ENCODE results near the gene UGGT1. TPM values are rescaled to one million over a fixed set of nuclear protein-coding genes. Genes with fewer than 3 reads are reported as not detected.

Gene UGGT1
- polyA plus RNA-seq, 2 of the 4 experiments (the other 2 are of a cell fraction) = 24.2 to 56.4 TPM

- no peak for DNase-seq (ENCODE audit: low read depth in 1 of 2, low spot score in 1 of 2)
- Histone ChIP-seq H3K27ac (no peak overlapping the region), H3K4me2 (no peak overlapping the region), H3K4me1 (no peaks in the 10 kb centered on the region), H3K9me3 (no peaks in the 10 kb centered on the region), H3K4me3 (no peak overlapping the region)
- WGBS (ENCODE audit: missing lambda C conversion rate) = 98% methylated on average over 2 of the region's 2 CpGs
- TF ChIP-seq NPAS2 (CRISPR knock-in tag; IDR thresholded peaks at IDR 0.05; ENCODE audit: borderline replicate concordance) = no peak
- no peak for TF ChIP-seq FOSB (CRISPR knock-in tag; IDR thresholded peaks at IDR 0.05)
- TF ChIP-seq GATA3 (IDR thresholded peaks at IDR 0.05; ENCODE audit: borderline replicate concordance) = no peak
- TF ChIP-seq BHLHE40 (IDR thresholded peaks at IDR 0.05; ENCODE audit: low read depth, low read length) = no peak
- TF ChIP-seq EHMT2 (IDR thresholded peaks at IDR 0.05; ENCODE audit: low read depth) = no peak
- CTCF ChIA-PET = no interaction called here
- POLR2A ChIA-PET = no interaction called here
- no peak for FAIRE-seq
- ATAC-seq = no peak
Observed at GRCh38 chr2:128162266-128162665, 71.3 kb downstream of the UGGT1 start.

GRCh38 chr2:128164311-128164710 lies 73.3 kb downstream of the UGGT1 start:
- POLR2A ChIA-PET = no interaction called here
- no peak overlapping the region for H3K4me3 ChIP-seq
- WGBS (ENCODE audit: missing lambda C conversion rate) = 83% methylated on average over 2 of the region's 2 CpGs
- H3K27ac ChIP-seq = no peak overlapping the region
- no peaks in the 10 kb centered on the region for H3K4me1 ChIP-seq
- DNase-seq (ENCODE audit: low read depth in 1 of 2, low spot score in 1 of 2) = no peak
- ATAC-seq = no peak
- no peaks in the 10 kb centered on the region for H3K9me3 ChIP-seq
- H3K4me2 ChIP-seq = no peak overlapping the region
- CTCF ChIA-PET = interaction anchor here (2.5 kb wide), 1 partner anchor 15 kb away, joined by 8 read pairs; no protein-coding TSS in a partner anchor
- TF ChIP-seq HDAC2 (IDR thresholded peaks at IDR 0.05) (no peak), EHMT2 (IDR thresholded peaks at IDR 0.05; ENCODE audit: low read depth) (no peak), JUNB (IDR thresholded peaks at IDR 0.05) (no peak), RAD21 (conservative IDR thresholded peaks at IDR 0.05 in 1 of 2, IDR thresholded peaks at IDR 0.05 in 1 of 2) (no peak), ATOH8 (CRISPR knock-in tag; IDR thresholded peaks at IDR 0.05; ENCODE audit: low read depth) (no peak), SMC3 (IDR thresholded peaks at IDR 0.05) (no peak), ZSCAN20 (CRISPR knock-in tag; IDR thresholded peaks at IDR 0.05) (no peak), ESRRA (IDR thresholded peaks at IDR 0.05; ENCODE audit: borderline replicate concordance, low read length) (no peak), KDM5A (IDR thresholded peaks at IDR 0.05) (no peak), EHF (CRISPR knock-in tag; IDR thresholded peaks at IDR 0.05) (no peak), PBX3 (IDR thresholded peaks at IDR 0.05) (no peak)
- FAIRE-seq = no peak

GRCh38 chr2:128166746-128167353 lies 75.8 kb downstream of the UGGT1 start:
- ChIA-PET CTCF (no interaction called here), POLR2A (no interaction called here)
- no peak for FAIRE-seq
- H3K4me2 ChIP-seq = no peak overlapping the region
- DNase-seq (ENCODE audit: low read depth in 1 of 2, low spot score in 1 of 2) = no peak
- WGBS (ENCODE audit: missing lambda C conversion rate) = 93% methylated on average over 4 of the region's 4 CpGs
- no peak overlapping the region for H3K27ac ChIP-seq
- H3K9me3 ChIP-seq = no peaks in the 10 kb centered on the region
- H3K4me3 ChIP-seq = no peak overlapping the region
- no peak for ATAC-seq
- no peaks in the 10 kb centered on the region for H3K4me1 ChIP-seq
- TF ChIP-seq NFE2L2 (conservative IDR thresholded peaks at IDR 0.05; ENCODE audit: low read length) (no peak), HMGXB4 (CRISPR knock-in tag; IDR thresholded peaks at IDR 0.05; ENCODE audit: borderline replicate concordance) (no peak), BHLHE40 (IDR thresholded peaks at IDR 0.05; ENCODE audit: low read depth, low read length) (no peak), SREBF2 (IDR thresholded peaks at IDR 0.05) (no peak), POLR2A (IDR thresholded peaks at IDR 0.05; ENCODE audit: low read length) (no peak), MAX (IDR thresholded peaks at IDR 0.05) (no peak), TFCP2L1 (CRISPR knock-in tag; IDR thresholded peaks at IDR 0.05) (no peak)

Measured in A549 (cell line).